ENCODE data around the gene SPATA16.
"Not testable (repeated sequence)": the region's sequence is repeated elsewhere in the genome, so short reads cannot be mapped to it uniquely, and the experiment has no call there.

SPATA16 gene, protein sequence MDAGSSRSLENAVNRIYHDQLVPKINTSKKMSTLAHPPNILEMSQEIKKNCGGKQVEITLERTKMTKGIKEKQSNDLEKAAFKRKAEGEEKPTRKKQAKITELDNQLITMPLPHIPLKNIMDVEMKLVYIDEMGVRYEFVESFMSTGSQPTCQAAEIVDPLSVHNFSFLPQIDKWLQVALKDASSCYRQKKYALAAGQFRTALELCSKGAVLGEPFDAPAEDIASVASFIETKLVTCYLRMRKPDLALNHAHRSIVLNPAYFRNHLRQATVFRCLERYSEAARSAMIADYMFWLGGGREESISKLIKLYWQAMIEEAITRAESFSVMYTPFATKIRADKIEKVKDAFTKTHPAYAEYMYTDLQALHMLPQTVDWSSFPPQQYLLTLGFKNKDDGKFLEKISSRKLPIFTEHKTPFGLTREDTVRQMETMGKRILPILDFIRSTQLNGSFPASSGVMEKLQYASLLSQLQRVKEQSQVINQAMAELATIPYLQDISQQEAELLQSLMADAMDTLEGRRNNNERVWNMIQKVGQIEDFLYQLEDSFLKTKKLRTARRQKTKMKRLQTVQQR

DNA sequence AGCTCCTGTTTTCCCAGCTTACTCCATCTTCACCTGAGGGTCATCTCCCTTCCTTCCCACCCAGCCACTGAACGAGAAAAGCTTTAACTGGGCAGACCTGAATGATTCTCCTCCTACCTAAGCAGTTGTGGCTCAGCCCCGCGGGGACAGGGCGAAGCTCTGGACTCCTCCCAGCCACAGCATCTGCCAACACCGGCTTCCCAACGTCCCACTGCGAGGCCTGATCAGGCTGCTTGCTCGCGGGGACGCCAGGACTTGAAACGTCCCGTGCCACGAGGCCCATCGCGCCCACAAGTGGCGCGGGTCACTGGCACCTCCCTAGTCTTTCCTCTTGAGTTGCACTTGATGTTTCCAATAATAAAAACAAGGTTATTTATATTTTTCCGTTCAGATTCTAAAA, at the start of gene SPATA16:
Gene SPATA16 (minus strand): TSS at position 250 of the 400 bp plus-strand sequence. CDS start 23,504 bp downstream, outside the sequence.
- no peaks in the 10 kb centered on the region for H3K4me1 ChIP-seq
- H3K36me3 ChIP-seq, result no peaks in the 10 kb centered on the region
- H3K27me3 ChIP-seq, result no peaks in the 10 kb centered on the region
- no peak within 1 kb of the TSS for H3K27ac ChIP-seq
- H3K9me3 ChIP-seq, result no peaks in the 10 kb centered on the region
- intact Hi-C loops (cut with DNase I; ENCODE audit: low total_unique reads), result no loop called here
- DNase-seq, result peak in 1 of 2 donors; percentile 47
- no peak for TF ChIP-seq CTCF (IDR thresholded peaks at IDR 0.05)
- H3K4me3 ChIP-seq, result no peak within 1 kb of the TSS

GRCh38 chr3:173183022-173183421, 42.0 kb upstream of the SPATA16 start:
- H3K4me3 ChIP-seq; intact Hi-C loops (cut with DNase I; ENCODE audit: low total_unique reads); H3K4me1 ChIP-seq; H3K27me3 ChIP-seq; H3K9me3 ChIP-seq; H3K27ac ChIP-seq; H3K36me3 ChIP-seq; DNase-seq: not testable (repeated sequence)

GRCh38 chr3:173173652-173174051, 32.6 kb upstream of the SPATA16 start:
- no peak for DNase-seq
- H3K9me3 ChIP-seq, result no peaks in the 10 kb centered on the region
- H3K36me3 ChIP-seq, result no peaks in the 10 kb centered on the region
- no peaks in the 10 kb centered on the region for H3K27me3 ChIP-seq
- intact Hi-C loops (cut with DNase I; ENCODE audit: low total_unique reads), result no loop called here
- no peak overlapping the region for H3K27ac ChIP-seq
- no peaks in the 10 kb centered on the region for H3K4me1 ChIP-seq
- no peak overlapping the region for H3K4me3 ChIP-seq
- TF ChIP-seq CTCF (IDR thresholded peaks at IDR 0.05), result no peak

DNA sequence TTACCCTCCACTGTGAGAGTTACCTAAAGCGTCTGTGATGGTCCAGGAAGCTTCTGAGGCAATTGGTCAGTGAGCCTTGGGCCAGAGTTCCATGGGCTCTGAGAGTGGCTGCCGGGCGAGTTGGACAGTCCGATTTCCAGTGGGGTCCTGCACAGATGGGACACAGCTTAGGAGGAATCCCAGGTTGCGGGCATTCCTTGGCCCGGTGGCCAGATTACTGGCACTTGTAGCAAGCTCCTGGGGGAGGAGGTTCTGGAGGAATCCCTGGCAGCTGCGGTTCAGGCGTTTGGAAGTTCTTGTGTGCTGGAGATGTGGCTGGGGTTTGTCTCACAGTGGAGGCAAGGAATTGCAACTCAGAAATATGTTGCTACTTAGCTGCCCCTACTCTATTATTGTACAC, 18.1 kb upstream of the SPATA16 start:
- H3K9me3 ChIP-seq; H3K36me3 ChIP-seq; H3K27me3 ChIP-seq; H3K27ac ChIP-seq; intact Hi-C loops (cut with DNase I; ENCODE audit: low total_unique reads); H3K4me3 ChIP-seq; H3K4me1 ChIP-seq; DNase-seq: not testable (repeated sequence)

- H3K27me3 ChIP-seq; intact Hi-C loops (cut with DNase I; ENCODE audit: low total_unique reads); H3K4me1 ChIP-seq; H3K4me3 ChIP-seq; H3K9me3 ChIP-seq; H3K36me3 ChIP-seq; H3K27ac ChIP-seq; DNase-seq: not testable (repeated sequence)
These were observed 15.5 kb upstream of the SPATA16 start for GRCh38 chr3:173156533-173156932.

- Histone ChIP-seq H3K27ac (no peak overlapping the region), H3K9me3 (no peaks in the 10 kb centered on the region), H3K4me3 (no peak overlapping the region), H3K27me3 (no peaks in the 10 kb centered on the region), H3K36me3 (no peaks in the 10 kb centered on the region), H3K4me1 (no peaks in the 10 kb centered on the region)
- DNase-seq, result no peak
- no peak for TF ChIP-seq CTCF (IDR thresholded peaks at IDR 0.05)
- intact Hi-C loops (cut with DNase I; ENCODE audit: low total_unique reads), result no loop called here
These were observed 12.6 kb upstream of the SPATA16 start for GRCh38 chr3:173153631-173154030.

DNA sequence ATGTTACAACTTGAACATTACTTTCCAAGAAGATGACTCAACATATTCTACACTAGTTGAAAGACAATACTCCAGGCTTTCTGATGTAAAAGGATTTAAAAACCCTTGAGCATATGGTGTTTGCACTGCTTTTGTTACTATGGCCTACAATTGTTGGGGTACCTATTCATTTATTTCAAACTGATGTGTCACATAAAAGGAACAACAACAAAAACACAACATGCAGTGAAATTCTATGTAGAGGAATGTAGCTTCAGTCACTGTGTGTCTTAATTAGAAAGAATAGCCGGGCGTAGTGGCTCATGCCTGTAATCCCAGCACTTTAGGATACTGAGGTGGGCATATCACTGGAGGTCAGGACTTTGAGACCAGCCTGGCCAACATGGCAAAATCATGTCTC, 1.6 kb downstream of the SPATA16 start:
- Histone ChIP-seq H3K4me3 (no peak overlapping the region), H3K36me3 (no peaks in the 10 kb centered on the region), H3K4me1 (no peaks in the 10 kb centered on the region), H3K27me3 (no peaks in the 10 kb centered on the region), H3K27ac (no peak overlapping the region), H3K9me3 (no peaks in the 10 kb centered on the region)
- intact Hi-C loops (cut with DNase I; ENCODE audit: low total_unique reads), result no loop called here
- no peak for TF ChIP-seq CTCF (IDR thresholded peaks at IDR 0.05)
- DNase-seq, result no peak

Data from tibial artery (tissue), 4 donors.